Muscle of back (tissue), 11 donors: ENCODE results near the gene SLC25A26. TPM values are rescaled to one million over a fixed set of nuclear protein-coding genes. Genes with fewer than 3 reads are reported as not detected.
"Not testable (repeated sequence)": the region's sequence is repeated elsewhere in the genome, so short reads cannot be mapped to it uniquely, and the experiment has no call there.

Experiments
- DNase-seq, 3 donors: peaks; one replicate each; pipeline versions ENCODE4 v3.0.0 to v3.0.0-alpha.2; 2013
- polyA plus RNA-seq, 10 donors: library from polyadenylated mRNA; unstranded; fragments of 120-200 nt; gene quantifications; one replicate each; pipeline ENCODE4 v1.2.1, GENCODE V29; 2013; ENCODE audit not compliant: insufficient read length in 10 of 10

SLC25A26 gene
- polyA plus RNA-seq, 10 donors: 19.0 to 28.1 (median 26.1) TPM

GRCh38 chr3:66409771-66410754, 189.3 kb downstream of the SLC25A26 start:
- DNase-seq: no peak

DNA sequence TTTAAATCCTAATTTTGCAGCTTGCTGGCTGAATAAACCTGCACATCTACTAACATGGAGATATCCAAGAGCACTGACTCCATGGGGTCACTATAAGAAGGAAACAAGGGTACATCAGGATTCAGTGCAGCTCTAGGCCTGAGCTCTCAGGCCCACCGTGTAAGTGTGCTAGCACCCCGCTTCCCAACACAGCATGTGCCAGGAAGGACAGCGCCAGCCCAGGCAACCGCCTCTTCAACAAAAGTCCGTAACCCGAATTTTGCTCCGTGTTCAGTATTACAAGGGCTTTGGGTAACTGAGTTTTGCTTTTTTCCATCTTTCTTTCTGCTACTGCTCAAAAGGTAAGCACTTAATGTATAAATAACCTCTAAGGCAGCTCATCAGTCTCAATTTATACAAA, 190.2 kb downstream of the SLC25A26 start:
- no peak for DNase-seq

DNA sequence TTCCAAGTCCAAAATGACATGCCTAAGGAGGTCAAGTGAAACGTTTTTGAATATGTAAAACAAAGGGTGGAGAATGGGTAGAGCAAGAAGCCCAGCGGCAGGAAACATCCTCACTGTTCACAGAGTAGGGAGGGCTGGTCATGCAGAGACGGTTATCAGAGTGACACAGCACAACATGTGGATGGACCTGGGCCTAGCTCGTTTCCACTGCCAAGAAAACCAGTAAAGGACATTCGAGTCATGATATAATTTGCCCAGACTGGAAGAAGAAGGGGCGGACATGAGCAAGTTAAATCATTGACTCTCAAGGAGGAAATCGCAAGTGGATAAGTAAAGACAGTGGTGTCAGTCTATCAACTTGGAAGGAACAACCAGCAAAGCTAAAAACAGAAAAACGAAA, 190.7 kb downstream of the SLC25A26 start:
- DNase-seq: peak in 1 of 3 donors; percentile 59

GRCh38 chr3:66411961-66412887, 191.4 kb downstream of the SLC25A26 start:
- peak in 1 of 3 donors; percentile 48 for DNase-seq

- peak in 1 of 3 donors; percentile 90 for DNase-seq
These were observed 192.4 kb downstream of the SLC25A26 start for GRCh38 chr3:66413151-66413751.

DNA sequence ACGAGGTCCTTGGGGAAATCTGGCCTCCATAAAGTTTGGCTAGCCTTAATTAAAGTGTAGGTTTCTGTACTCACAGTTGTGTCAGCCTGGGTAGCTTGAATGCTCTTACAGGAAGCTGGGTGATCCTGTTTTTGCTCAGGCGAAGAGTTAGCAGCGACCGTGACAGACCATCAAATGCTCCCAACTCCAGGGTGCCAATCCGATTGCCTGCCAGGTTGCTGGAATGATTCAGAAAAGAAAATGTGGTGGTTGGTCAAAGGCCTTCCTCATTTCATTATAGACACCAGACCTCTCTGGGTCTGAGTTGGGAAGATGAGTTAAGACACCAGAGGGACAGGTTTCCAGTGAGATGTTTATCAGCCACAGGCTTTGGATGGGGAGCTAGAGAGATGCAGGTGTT, 194.0 kb downstream of the SLC25A26 start:
- no peak for DNase-seq

- DNase-seq: no peak
These were observed 195.1 kb downstream of the SLC25A26 start for GRCh38 chr3:66415867-66416428.

DNA sequence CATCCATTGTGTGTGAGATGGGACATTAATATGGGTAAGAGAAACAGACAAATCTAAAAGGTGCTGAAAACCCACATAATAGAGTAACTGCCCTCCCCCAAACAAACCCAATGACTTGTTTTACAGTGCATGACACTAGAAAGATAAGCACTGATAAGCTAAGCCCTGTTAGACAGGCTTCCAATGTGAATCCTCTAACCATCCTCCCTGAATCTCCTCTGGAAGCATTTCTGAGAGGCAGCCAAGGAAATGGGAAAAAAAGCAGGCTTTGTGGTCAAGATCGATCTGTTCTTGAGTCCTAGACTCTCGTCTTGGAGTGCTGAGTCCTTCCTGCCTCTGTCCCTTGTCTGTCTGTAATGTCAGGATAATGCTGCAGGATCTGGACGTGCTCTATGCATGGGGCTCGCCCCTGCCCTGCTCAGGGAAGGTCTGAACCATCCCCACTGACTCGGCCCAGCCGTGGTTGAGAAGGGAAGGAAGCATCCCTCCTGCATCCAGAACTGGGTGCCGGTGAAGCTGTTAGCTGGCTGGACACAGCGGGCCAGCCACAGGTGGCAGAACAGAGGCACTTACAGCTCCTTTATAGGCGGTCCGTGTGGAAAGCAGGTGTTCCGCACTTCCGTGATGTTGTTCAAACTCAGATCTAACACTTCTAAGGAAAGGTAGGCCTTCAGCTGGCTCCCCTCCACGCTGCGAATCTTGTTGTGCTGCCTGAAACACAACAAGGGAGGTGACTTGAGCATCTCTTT, 195.9 kb downstream of the SLC25A26 start:
- no peak for DNase-seq

DNA sequence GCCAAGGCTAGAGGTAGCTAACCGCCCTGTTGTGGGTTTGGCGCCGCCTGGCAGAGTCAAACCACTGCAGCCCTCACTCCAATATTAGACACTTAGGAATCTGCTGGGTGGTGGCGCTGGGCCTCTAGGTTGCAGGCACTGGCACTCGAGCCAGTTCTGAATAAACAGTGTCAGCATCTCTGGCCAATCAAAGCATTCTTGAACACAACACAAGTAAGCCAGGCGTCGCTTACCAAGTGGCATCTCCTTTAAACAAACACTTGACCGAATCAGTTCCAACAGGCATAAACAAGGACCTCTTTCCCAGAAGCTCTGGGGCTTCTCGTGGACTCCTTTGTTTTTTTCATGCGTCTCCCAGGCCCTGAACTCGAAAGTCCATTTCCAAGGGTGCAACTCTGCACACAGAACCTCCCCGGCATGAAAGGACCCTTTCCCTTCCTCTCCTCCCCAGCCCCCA, 197.7 kb downstream of the SLC25A26 start:
- no peak for DNase-seq

DNA sequence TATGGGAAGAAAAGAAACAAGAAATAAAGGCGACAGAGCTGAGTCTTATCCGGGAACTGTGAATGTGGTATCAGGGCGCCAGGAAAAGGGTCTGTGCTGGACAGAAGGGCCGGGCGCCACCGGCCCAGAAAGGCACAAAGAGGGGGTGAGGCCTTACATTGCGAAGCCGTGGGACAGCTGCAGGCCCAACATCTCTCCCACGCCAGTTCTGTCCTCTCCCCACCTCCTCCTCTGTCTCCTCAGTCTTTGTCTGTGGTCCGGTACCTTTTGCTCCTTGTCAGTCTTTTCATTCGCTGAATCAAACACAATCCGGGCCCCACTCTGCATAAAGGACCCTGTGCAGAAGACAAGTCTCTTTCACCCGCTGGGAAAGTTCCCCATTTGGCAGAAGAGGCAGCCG, 198.2 kb downstream of the SLC25A26 start:
- no peak for DNase-seq

GRCh38 chr3:66421144-66421543, 200.3 kb downstream of the SLC25A26 start:
- DNase-seq: not testable (repeated sequence)

DNA sequence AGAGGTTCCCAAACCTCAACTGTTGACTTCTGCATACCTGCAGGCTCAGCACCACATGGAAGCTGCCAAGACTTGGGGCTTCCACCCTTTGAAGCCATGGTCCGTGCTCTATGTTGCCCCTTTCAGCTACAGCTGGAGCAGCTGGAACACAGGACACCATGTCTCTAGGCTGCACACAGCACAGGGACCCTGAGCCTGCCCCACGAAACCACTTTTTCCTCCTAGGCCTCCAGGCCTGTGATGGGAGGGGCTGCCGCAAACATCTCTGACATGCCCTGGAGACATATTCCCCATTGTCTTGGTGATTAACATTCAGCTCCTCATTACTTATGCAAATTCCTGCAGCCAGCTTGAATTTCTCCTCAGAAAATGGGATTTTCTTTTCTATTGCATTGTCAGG, 201.1 kb downstream of the SLC25A26 start:
- not testable (repeated sequence) for DNase-seq

GRCh38 chr3:66423791-66424190, 203.0 kb downstream of the SLC25A26 start:
- peak in 1 of 3 donors; percentile 64 for DNase-seq

- DNase-seq: peak in 2 of 3 donors; percentile 57 to 70
These were observed 204.2 kb downstream of the SLC25A26 start for GRCh38 chr3:66425032-66425431.

- no peak for DNase-seq
These were observed 204.8 kb downstream of the SLC25A26 start for GRCh38 chr3:66425576-66426114.

- no peak for DNase-seq
These were observed 205.3 kb downstream of the SLC25A26 start for GRCh38 chr3:66426135-66426534.

- no peak for DNase-seq
These were observed 206.6 kb downstream of the SLC25A26 start for GRCh38 chr3:66427352-66427751.

GRCh38 chr3:66427951-66428474, 207.2 kb downstream of the SLC25A26 start:
- DNase-seq: no peak
